BE2C (cell line): ENCODE measurements around the gene RAI1.

ENCODE experiments used
- DNase-seq: peaks from one replicate; pipeline ENCODE4 v3.0.0-alpha.2; 2020
- H3K27me3 ChIP-seq: fragments of 250-450 bp; sonication (Bioruptor Pico); 2 replicates; pipeline ENCODE4 v1.5.1; 2020; ENCODE audit warnings: mild to moderate bottlenecking
- H3K36me3 ChIP-seq: fragments of 250-450 bp; sonication (Bioruptor Pico); 2 replicates; pipeline ENCODE4 v1.5.1; 2020; ENCODE audit warnings: mild to moderate bottlenecking
- H3K4me1 ChIP-seq: fragments of 250-450 bp; sonication (Bioruptor Pico); 2 replicates; pipeline ENCODE4 v1.5.1; 2020
- H3K4me3 ChIP-seq: 2 replicates; pipeline ENCODE4 v1.5.1; 2011; ENCODE audit warnings: low read depth, low read length
- H3K9me3 ChIP-seq: fragments of 250-450 bp; sonication (Bioruptor Pico); 2 replicates; pipeline ENCODE4 v1.5.1; 2020
- TF ChIP-seq, protein P1 (sequence below): IDR thresholded peaks from 2 replicates; pipeline ENCODE4 v1.5.1; 2012; ENCODE audit warnings: mild to moderate bottlenecking, low read depth, low read length

RAI1 gene

GRCh38 chr17:17768424-17769088, 87.3 kb downstream of the RAI1 start:
- TF ChIP-seq, protein P1, sequence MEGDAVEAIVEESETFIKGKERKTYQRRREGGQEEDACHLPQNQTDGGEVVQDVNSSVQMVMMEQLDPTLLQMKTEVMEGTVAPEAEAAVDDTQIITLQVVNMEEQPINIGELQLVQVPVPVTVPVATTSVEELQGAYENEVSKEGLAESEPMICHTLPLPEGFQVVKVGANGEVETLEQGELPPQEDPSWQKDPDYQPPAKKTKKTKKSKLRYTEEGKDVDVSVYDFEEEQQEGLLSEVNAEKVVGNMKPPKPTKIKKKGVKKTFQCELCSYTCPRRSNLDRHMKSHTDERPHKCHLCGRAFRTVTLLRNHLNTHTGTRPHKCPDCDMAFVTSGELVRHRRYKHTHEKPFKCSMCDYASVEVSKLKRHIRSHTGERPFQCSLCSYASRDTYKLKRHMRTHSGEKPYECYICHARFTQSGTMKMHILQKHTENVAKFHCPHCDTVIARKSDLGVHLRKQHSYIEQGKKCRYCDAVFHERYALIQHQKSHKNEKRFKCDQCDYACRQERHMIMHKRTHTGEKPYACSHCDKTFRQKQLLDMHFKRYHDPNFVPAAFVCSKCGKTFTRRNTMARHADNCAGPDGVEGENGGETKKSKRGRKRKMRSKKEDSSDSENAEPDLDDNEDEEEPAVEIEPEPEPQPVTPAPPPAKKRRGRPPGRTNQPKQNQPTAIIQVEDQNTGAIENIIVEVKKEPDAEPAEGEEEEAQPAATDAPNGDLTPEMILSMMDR: no peak
- peaks cover 8% of the 10 kb centered on the region for H3K4me1 ChIP-seq
- DNase-seq: no peak

GRCh38 chr17:17769869-17770631, 88.8 kb downstream of the RAI1 start:
- TF ChIP-seq, protein P1: no peak
- H3K27me3 ChIP-seq: no peaks in the 10 kb centered on the region
- no peak overlapping the region for H3K4me3 ChIP-seq
- peaks cover 8% of the 10 kb centered on the region for H3K4me1 ChIP-seq
- no peak for DNase-seq
- H3K9me3 ChIP-seq: no peaks in the 10 kb centered on the region
- H3K36me3 ChIP-seq: no peaks in the 10 kb centered on the region

More at GRCh38 chr17:17768424-17769088, 87.3 kb downstream of the RAI1 start:
- no peaks in the 10 kb centered on the region for H3K36me3 ChIP-seq
- H3K9me3 ChIP-seq: no peaks in the 10 kb centered on the region
- H3K27me3 ChIP-seq: no peaks in the 10 kb centered on the region
- no peak overlapping the region for H3K4me3 ChIP-seq

- no peak for DNase-seq
- Histone ChIP-seq H3K9me3 (no peaks in the 10 kb centered on the region), H3K36me3 (no peaks in the 10 kb centered on the region), H3K4me1 (peaks cover 8% of the 10 kb centered on the region), H3K27me3 (no peaks in the 10 kb centered on the region), H3K4me3 (no peak overlapping the region)
- TF ChIP-seq, protein P1: no peak
Measured at GRCh38 chr17:17770632-17771044, 89.4 kb downstream of the RAI1 start.

DNA sequence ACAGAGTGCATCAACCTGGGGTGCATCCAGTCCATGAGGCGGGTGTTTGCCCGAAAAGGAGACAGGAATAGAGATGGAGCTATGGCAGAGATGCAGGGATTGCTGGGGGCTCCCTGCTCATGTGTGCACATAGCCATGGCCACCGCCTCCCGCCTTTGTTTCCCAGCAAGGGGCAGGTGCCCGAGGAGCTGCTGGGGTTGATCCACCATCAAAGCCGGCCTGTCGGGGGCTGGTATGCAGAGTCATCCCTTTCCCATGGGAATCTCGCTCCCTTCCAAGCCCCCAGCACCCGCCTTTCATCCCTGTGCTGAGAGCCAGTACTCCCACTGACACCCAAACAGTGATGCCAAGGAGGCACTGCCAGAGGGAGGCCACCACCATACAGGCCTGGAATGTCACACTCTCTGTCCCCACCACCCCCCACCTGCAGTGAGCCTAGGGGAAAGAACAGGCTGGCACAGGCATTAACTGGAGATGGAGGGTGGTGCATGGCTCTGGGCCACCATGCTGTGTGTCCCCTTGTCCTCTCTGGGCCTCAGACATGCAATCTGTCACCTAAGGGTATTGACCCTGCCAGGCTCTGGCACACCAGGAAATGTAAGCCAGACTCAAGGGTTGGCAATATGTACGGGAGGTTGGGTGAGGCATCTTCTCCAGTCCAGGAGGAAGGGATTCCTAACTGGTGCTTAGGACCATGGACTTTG, 90.4 kb downstream of the RAI1 start:
- Histone ChIP-seq H3K27me3 (no peaks in the 10 kb centered on the region), H3K4me3 (no peak overlapping the region), H3K36me3 (no peaks in the 10 kb centered on the region), H3K4me1 (peaks cover 8% of the 10 kb centered on the region), H3K9me3 (no peaks in the 10 kb centered on the region)
- TF ChIP-seq, protein P1: no peak
- no peak for DNase-seq

- no peaks in the 10 kb centered on the region for H3K36me3 ChIP-seq
- no peaks in the 10 kb centered on the region for H3K27me3 ChIP-seq
- no peak overlapping the region for H3K4me3 ChIP-seq
- no peak for DNase-seq
- H3K4me1 ChIP-seq: peaks cover 8% of the 10 kb centered on the region
- H3K9me3 ChIP-seq: no peaks in the 10 kb centered on the region
- TF ChIP-seq, protein P1: no peak
Measured at GRCh38 chr17:17772231-17772630, 91.0 kb downstream of the RAI1 start.
